NB4 (cell line): ENCODE measurements around the gene VIPR2.

Experiments used
- MYC ChIP-seq: IDR thresholded peaks from 2 replicates; pipeline ENCODE4 v1.6.1; 2011; ENCODE audit warnings: low read depth, low read length
- POLR2A ChIP-seq: IDR thresholded peaks from 2 replicates; pipeline ENCODE4 v1.6.1; 2011; ENCODE audit warnings: mild to moderate bottlenecking; ENCODE audit not compliant: insufficient read length; ENCODE audit errors: extremely low read depth
- TF ChIP-seq, protein P1 (sequence below): IDR thresholded peaks from one replicate; pipeline ENCODE4 v1.5.1; 2012; ENCODE audit warnings: low read depth, low read length
- TF ChIP-seq, protein P2 (sequence below): IDR thresholded peaks from 2 replicates; pipeline ENCODE4 v1.6.1; 2011; ENCODE audit warnings: low read depth, low read length

DNA sequence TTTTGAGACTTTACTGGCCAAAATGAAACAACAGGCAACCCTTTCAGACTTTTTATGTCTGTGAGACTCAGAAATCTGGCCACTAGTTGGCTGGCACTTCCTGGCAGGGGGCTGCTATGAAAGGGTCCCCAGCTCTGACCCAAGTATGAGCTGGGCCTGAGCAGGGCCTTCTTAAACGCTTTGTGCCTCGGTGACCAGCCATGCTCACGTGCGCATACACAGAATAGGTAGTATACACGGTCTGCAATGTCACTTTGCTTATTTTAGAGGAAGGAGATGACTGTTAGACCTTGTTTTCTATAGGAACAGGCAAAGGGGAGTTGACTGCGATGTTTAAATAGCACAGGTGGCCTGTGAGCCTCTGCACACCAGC is 129.6 kb downstream of the VIPR2 start:
- TF ChIP-seq, protein P1, sequence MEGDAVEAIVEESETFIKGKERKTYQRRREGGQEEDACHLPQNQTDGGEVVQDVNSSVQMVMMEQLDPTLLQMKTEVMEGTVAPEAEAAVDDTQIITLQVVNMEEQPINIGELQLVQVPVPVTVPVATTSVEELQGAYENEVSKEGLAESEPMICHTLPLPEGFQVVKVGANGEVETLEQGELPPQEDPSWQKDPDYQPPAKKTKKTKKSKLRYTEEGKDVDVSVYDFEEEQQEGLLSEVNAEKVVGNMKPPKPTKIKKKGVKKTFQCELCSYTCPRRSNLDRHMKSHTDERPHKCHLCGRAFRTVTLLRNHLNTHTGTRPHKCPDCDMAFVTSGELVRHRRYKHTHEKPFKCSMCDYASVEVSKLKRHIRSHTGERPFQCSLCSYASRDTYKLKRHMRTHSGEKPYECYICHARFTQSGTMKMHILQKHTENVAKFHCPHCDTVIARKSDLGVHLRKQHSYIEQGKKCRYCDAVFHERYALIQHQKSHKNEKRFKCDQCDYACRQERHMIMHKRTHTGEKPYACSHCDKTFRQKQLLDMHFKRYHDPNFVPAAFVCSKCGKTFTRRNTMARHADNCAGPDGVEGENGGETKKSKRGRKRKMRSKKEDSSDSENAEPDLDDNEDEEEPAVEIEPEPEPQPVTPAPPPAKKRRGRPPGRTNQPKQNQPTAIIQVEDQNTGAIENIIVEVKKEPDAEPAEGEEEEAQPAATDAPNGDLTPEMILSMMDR = no peak
- no peak for TF ChIP-seq POLR2A
- TF ChIP-seq, protein P2, sequence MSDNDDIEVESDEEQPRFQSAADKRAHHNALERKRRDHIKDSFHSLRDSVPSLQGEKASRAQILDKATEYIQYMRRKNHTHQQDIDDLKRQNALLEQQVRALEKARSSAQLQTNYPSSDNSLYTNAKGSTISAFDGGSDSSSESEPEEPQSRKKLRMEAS = no peak
- TF ChIP-seq MYC = no peak
